ENCODE results near the gene OXCT1. TPM values are rescaled to one million over a fixed set of nuclear protein-coding genes. Genes with fewer than 3 reads are reported as not detected.
A peak's percentile ranks its signal among the peaks of the same experiment; 100 is the strongest.

The OXCT1 gene
- total RNA-seq, 2 experiments from 2014 or later, result 65.0 to 70.5 TPM

GRCh38 chr5:41808294-41808693 lies 61.9 kb downstream of the OXCT1 start:
- POLR2A ChIA-PET, result no interaction called here
- Mint-ChIP-seq H3K27ac (no peak overlapping the region), H3K9me3 (no peaks in the 10 kb centered on the region), H3K36me3 (ENCODE audit: low read depth) (peaks cover 52% of the 10 kb centered on the region), H3K27me3 (no peaks in the 10 kb centered on the region), H3K4me1 (ENCODE audit: low read depth) (peaks cover 35% of the 10 kb centered on the region), H3K4me3 (no peak overlapping the region)
- intact Hi-C loops (cut with micrococcal nuclease), result no loop called here
- TF ChIP-seq CTCF (IDR thresholded peaks at IDR 0.05), result no peak
- CTCF ChIA-PET, result interaction anchor here (0.6 to 0.8 kb wide), 2 partner anchors 48 to 305 kb away, joined by 3 read pairs; no protein-coding TSS in a partner anchor
- DNase-seq (no peak), ATAC-seq (no peak)

GRCh38 chr5:41797662-41798061 lies 72.6 kb downstream of the OXCT1 start:
- Mint-ChIP-seq H3K4me1 (ENCODE audit: low read depth) (peaks cover 6% of the 10 kb centered on the region), H3K27ac (peak overlapping the region; percentile 8), H3K27me3 (no peaks in the 10 kb centered on the region), H3K4me3 (no peak overlapping the region), H3K9me3 (no peaks in the 10 kb centered on the region), H3K36me3 (ENCODE audit: low read depth) (peaks cover 41% of the 10 kb centered on the region)
- ChIA-PET CTCF (no interaction called here), POLR2A (no interaction called here)
- intact Hi-C loops (cut with micrococcal nuclease), result no loop called here
- ATAC-seq (peak; percentile 20), DNase-seq (peak; percentile 26)
- no peak for TF ChIP-seq CTCF (IDR thresholded peaks at IDR 0.05)

- intact Hi-C loops (cut with micrococcal nuclease), result no loop called here
- H3K36me3 Mint-ChIP-seq (ENCODE audit: low read depth), result peaks cover 45% of the 10 kb centered on the region
- POLR2A ChIA-PET, result no interaction called here
Measured at GRCh38 chr5:41796061-41796460, 74.2 kb downstream of the OXCT1 start.

GRCh38 chr5:41795125-41795524 lies 75.1 kb downstream of the OXCT1 start:
- DNase-seq, result no peak
- H3K9me3 Mint-ChIP-seq, result no peaks in the 10 kb centered on the region
- TF ChIP-seq CTCF (IDR thresholded peaks at IDR 0.05), result no peak
- ATAC-seq, result no peak
- H3K4me1 Mint-ChIP-seq (ENCODE audit: low read depth), result peaks cover 6% of the 10 kb centered on the region
- ChIA-PET POLR2A (interaction anchor here (0.6 kb wide), 1 partner anchor 201 kb away, joined by 3 read pairs; no protein-coding TSS in a partner anchor), CTCF (interaction anchor here (2.1 kb wide), 1 partner anchor 8 kb away, joined by 6 read pairs; no protein-coding TSS in a partner anchor)
- H3K4me3 Mint-ChIP-seq, result no peak overlapping the region
- intact Hi-C loops (cut with micrococcal nuclease), result no loop called here
- no peak overlapping the region for H3K27ac Mint-ChIP-seq
- H3K36me3 Mint-ChIP-seq (ENCODE audit: low read depth), result peaks cover 38% of the 10 kb centered on the region
- no peaks in the 10 kb centered on the region for H3K27me3 Mint-ChIP-seq

More at GRCh38 chr5:41796061-41796460, 74.2 kb downstream of the OXCT1 start:
- Mint-ChIP-seq H3K4me1 (ENCODE audit: low read depth) (peaks cover 6% of the 10 kb centered on the region), H3K27me3 (no peaks in the 10 kb centered on the region), H3K9me3 (no peaks in the 10 kb centered on the region), H3K27ac (no peak overlapping the region), H3K4me3 (no peak overlapping the region)
- no peak for TF ChIP-seq CTCF (IDR thresholded peaks at IDR 0.05)
- CTCF ChIA-PET, result interaction anchor here (1.3 kb wide), 1 partner anchor 261 kb away, joined by 3 read pairs; no protein-coding TSS in a partner anchor
- no peak for DNase-seq
- ATAC-seq, result no peak

- Mint-ChIP-seq H3K36me3 (ENCODE audit: low read depth) (peaks cover 34% of the 10 kb centered on the region), H3K4me3 (no peak overlapping the region), H3K27me3 (no peaks in the 10 kb centered on the region), H3K4me1 (ENCODE audit: low read depth) (peaks cover 6% of the 10 kb centered on the region), H3K9me3 (no peaks in the 10 kb centered on the region), H3K27ac (no peak overlapping the region)
- ATAC-seq (no peak), DNase-seq (no peak)
- no peak for TF ChIP-seq CTCF (IDR thresholded peaks at IDR 0.05)
- POLR2A ChIA-PET, result interaction anchor here (0.6 kb wide), 1 partner anchor 201 kb away, joined by 3 read pairs; no protein-coding TSS in a partner anchor
- intact Hi-C loops (cut with micrococcal nuclease), result no loop called here
- CTCF ChIA-PET, result interaction anchor here (2.1 kb wide), 1 partner anchor 9 kb away, joined by 6 read pairs; no protein-coding TSS in a partner anchor
Measured at GRCh38 chr5:41794471-41794870, 75.8 kb downstream of the OXCT1 start.
